Testis (tissue), 3 donors: ENCODE measurements around the gene CELSR1. TPM values are rescaled to one million over a fixed set of nuclear protein-coding genes. Genes with fewer than 3 reads are reported as not detected.

Experiments used
- DNase-seq: peaks from one replicate; pipeline ENCODE4 v3.0.0-alpha.2; 2019
- H3K27ac ChIP-seq, 2 donors: fragments of 200-600 bp; sonication (generic); one replicate each; pipeline ENCODE4 v1.5.1; 2019
- H3K27me3 ChIP-seq: fragments of 200-600 bp; sonication (generic); one replicate; pipeline ENCODE4 v1.5.1; 2019
- H3K36me3 ChIP-seq: fragments of 200-600 bp; sonication (generic); one replicate; pipeline ENCODE4 v1.5.1; 2017; ENCODE audit warnings: low read depth; ENCODE audit errors: missing control alignments
- H3K4me1 ChIP-seq: fragments of 200-600 bp; sonication (generic); one replicate; pipeline ENCODE4 v1.5.1; 2019
- H3K4me3 ChIP-seq, 2 donors: fragments of 200-600 bp; sonication (generic); one replicate each; pipeline ENCODE4 v1.5.1; 2017 to 2019
- H3K9me3 ChIP-seq: fragments of 200-600 bp; sonication (generic); one replicate; pipeline ENCODE4 v1.5.1; 2017
- CTCF ChIP-seq, 3 experiments: fragments of 450-650 bp in 2 of 3; fragments of 200-600 bp in 1 of 3; sonication (generic) in 1 of 3; IDR thresholded peaks; one replicate each; pipeline ENCODE4 v1.5.1; 2016 to 2019; ENCODE audit warnings: antibody characterized with exemption in 3 of 3, mild to moderate bottlenecking in 2 of 3, moderate library complexity in 1 of 3
- POLR2A ChIP-seq: fragments of 450-650 bp; IDR thresholded peaks from one replicate; pipeline ENCODE4 v1.6.1; 2017; ENCODE audit warnings: antibody characterized with exemption, mild to moderate bottlenecking, moderate library complexity
- WGBS, 2 donors: methylation state at CpG; one replicate each; pipeline ENCODE4 v1.1.5; 2018; 5-methylcytosine and 5-hydroxymethylcytosine counted together
- intact Hi-C: fragments of 100-400 bp; cut with DNase I; formaldehyde crosslinking; loops from one replicate; pipeline ENCODE4 v1.15.1; 2023; ENCODE audit warnings: low total_unique reads
- polyA plus RNA-seq: library from polyadenylated mRNA; stranded (reverse); fragments of 350-450 nt; fragmentation: Illumina TruSeq; extraction: RNeasy Lipid Tissue Mini Kit (QIAGEN cat#74804); gene quantifications from one replicate; pipeline ENCODE4 v1.2.3, GENCODE V29; 2014; ENCODE audit warnings: low read depth, low replicate concordance; ENCODE audit not compliant: insufficient read depth
- total RNA-seq, 2 donors: library from RNA; depleted of rRNA; stranded (reverse); fragments of >200 nt; gene quantifications; one replicate each; pipeline ENCODE4 v1.2.3, GENCODE V29; 2016

The CELSR1 gene
- total and polyA plus RNA-seq, 3 donors from 2014 or later: 5.6 to 21.5 (median 13.8) TPM

DNA sequence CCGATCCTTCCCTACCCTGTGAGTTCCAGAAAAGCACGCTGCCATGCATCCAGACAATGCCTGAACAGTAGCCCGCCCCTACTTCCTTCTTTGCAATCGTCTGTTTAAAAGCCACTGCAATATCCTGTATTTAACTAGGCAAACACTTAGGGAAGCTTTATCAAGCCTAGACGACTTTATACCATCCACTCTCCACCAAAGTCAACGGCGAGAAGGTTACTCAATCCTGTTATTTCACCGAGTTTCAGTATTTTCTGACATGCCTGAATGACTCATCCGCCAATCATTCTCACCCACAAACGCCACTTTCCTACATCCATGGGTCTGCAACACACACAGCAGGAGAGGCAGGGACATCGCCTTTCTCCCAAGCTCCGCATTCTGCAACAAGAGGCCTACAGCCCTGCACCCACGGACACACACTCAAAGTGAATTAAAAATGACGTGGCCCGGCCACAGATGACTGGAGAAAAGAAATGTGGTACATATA is 9.3 kb downstream of the CELSR1 start:
- intact Hi-C loops: no loop called here
- DNase-seq: no peak
- 87 to 91% methylated on average over 15 of the region's 15 CpGs for WGBS, 2 donors

DNA sequence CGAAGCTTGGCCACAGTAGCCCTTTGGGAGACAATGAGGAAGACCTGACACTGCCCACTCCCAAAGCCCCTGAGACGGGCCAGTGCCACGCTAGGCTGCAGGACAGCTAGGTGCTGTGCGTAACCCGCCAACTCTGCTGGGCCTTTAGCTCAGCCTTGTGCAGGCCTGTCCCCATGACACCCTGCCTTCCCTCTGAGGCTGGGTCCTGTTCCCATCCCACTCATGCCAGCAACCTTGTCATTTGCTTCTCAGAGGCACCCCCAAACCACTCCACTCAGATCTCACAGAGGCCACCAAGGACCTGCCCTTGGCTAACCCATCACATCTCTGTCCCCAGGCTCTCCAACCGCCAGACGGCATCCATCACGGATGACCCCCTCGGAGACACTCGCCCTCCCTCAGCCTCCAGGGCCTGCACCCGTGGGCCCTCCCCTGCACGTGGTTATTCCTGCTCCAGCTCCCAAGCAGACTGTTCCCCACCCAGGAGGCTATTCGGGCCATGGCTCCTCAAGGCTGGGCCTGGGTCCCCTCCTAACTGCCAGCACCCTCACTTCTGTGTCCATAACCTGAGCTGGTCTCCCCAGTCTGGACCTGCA is 11.1 kb downstream of the CELSR1 start:
- Histone ChIP-seq H3K27me3 (no peaks in the 10 kb centered on the region), H3K9me3 (no peaks in the 10 kb centered on the region), H3K36me3 (no peaks in the 10 kb centered on the region), H3K27ac (no peak overlapping the region), H3K4me3 (no peak overlapping the region), H3K4me1 (no peaks in the 10 kb centered on the region)
- intact Hi-C loops: no loop called here
- WGBS, 2 donors: 80 to 91% methylated on average over 12 to 13 of the region's 13 CpGs
- no peak for DNase-seq
- TF ChIP-seq CTCF (IDR thresholded peaks at IDR 0.05): no peak
- no peak for TF ChIP-seq POLR2A

More for the DNA sequence above, 9.3 kb downstream of the CELSR1 start:
- Histone ChIP-seq H3K27me3 (no peaks in the 10 kb centered on the region), H3K36me3 (no peaks in the 10 kb centered on the region), H3K4me3 (no peak overlapping the region), H3K4me1 (no peaks in the 10 kb centered on the region), H3K9me3 (no peaks in the 10 kb centered on the region), H3K27ac (no peak overlapping the region)
- TF ChIP-seq POLR2A (no peak), CTCF (IDR thresholded peaks at IDR 0.05) (no peak)

- Histone ChIP-seq H3K27me3 (no peaks in the 10 kb centered on the region), H3K4me1 (no peaks in the 10 kb centered on the region), H3K4me3 (no peak overlapping the region), H3K27ac (no peak overlapping the region), H3K36me3 (no peaks in the 10 kb centered on the region), H3K9me3 (no peaks in the 10 kb centered on the region)
- 76 to 88% methylated on average over 10 to 22 of the region's 22 CpGs for WGBS, 2 donors
- intact Hi-C loops: no loop called here
- no peak for TF ChIP-seq CTCF (IDR thresholded peaks at IDR 0.05)
- TF ChIP-seq POLR2A: no peak
- no peak for DNase-seq
Measured at GRCh38 chr22:46525389-46526243, 11.8 kb downstream of the CELSR1 start.

DNA sequence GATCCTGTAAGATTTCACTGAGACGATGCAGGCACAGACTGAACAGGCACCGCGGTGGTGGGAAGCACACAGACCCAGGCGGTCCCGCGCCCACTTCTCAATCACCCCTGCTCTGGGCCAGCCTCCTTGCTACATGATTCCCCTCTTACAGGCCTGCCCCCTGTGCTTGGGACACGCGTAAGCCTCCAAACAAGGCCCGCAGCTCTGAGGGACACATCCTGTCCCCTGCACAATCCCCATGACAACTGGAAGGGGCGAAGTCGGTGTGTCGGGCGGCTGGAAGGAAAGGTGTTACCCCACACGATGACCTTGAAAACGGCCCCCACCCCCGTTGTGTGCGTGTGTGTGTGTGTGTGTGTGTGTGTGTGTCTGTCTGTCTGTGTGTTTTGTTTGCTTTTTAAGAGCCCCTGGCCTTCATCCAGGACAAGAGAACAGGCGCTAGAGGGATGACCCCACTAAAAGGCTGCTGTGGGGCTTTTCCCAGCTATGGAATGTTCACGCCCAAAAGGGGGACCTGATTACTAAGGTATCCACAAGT is 13.1 kb downstream of the CELSR1 start:
- no peak overlapping the region for H3K4me3 ChIP-seq
- WGBS, 2 donors: 60 to 71% methylated on average over 15 to 19 of the region's 19 CpGs
- DNase-seq: no peak
- no peak overlapping the region for H3K27ac ChIP-seq
- peaks cover 2% of the 10 kb centered on the region for H3K4me1 ChIP-seq
- H3K36me3 ChIP-seq: no peaks in the 10 kb centered on the region
- no peaks in the 10 kb centered on the region for H3K27me3 ChIP-seq
- H3K9me3 ChIP-seq: no peaks in the 10 kb centered on the region
- intact Hi-C loops: no loop called here
- no peak for TF ChIP-seq POLR2A
- TF ChIP-seq CTCF (IDR thresholded peaks at IDR 0.05): no peak
